ENCODE measurements around the gene ARRB2. TPM values are rescaled to one million over a fixed set of nuclear protein-coding genes. Genes with fewer than 3 reads are reported as not detected.

Gene ARRB2
- total RNA-seq, 1 donor from 2014 or later, result 3.1 TPM

DNA sequence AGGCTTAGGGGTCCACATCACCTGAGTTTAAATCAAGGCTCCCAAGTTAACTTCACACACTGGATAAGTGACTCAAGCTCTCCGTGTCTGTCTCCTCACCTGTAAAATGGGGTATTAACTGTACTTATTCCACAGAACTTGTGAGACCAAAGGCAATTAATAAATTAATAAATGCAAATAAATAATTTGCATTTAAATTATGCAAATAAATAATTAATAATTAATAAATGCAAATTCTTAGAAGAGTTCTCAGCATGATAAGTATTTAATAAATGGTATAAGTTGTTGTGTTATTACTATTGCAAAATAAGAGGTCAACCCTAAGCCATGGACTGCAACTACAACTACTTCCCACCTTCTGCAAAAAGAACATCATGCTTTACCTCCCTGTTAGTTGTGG lies 43.0 kb downstream of the ARRB2 start:
- DNase-seq (ENCODE audit: low spot score), result no peak

DNA sequence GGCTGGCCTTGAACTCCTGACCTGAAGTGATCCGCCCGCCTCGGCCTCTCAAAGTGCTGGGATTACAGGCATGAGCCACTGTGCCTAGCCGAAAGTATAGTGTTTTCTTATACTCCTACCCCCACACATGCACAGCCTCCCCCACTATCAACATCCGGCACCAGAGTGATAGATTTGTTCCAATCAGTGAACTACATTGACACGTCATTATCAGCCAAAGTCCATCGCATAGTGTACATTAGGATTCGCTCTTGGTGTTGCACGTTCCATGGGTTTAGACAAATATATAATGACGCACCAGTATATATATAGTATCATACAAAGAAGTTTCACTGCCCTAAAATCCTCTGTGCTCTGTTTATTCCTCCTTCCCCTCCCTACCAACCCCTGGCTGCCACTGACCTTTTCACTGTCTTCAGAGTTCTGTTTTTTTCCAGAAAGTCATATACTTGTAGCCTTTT lies 49.4 kb downstream of the ARRB2 start:
- DNase-seq (ENCODE audit: low spot score), result no peak

DNA sequence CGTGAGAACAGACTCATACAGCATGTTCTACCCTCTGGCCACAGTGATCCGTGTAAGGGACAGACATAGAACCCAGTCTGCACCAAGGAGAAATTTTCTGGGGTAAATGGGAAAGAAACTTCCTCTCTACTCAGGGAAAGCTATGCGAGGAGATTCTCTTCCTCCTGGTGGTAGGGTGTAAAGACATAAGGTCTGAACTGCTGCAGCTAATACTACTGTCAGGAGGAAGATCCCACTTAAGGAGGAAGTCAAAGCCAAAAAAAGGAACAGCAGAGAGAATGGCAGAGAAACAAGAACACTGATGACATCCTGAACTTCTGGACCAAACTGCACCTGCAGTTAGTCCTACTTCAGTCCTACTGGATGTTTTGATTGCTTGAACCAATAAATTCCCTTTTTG lies 54.2 kb downstream of the ARRB2 start:
- peak; percentile 36 for DNase-seq (ENCODE audit: low spot score)

DNA sequence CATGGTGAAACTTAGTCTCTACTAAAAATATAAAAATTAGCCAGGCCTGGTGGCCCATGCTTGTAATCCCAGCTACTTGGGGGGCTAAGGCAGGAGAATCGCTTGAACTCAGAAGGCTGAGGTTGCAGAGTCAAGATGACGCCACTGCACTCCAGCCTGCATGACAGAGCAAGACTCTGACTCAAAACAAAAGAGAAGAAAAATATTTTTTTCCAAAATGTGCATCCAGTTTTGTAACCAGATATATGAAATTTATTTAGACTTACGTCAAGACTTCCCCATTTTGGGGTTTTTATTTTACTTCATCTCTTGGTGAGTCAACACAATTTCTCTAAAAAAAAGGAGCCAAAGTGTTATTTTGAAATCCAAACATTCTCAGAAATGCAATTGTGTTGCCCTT lies 55.8 kb downstream of the ARRB2 start:
- DNase-seq (ENCODE audit: low spot score), result no peak

DNA sequence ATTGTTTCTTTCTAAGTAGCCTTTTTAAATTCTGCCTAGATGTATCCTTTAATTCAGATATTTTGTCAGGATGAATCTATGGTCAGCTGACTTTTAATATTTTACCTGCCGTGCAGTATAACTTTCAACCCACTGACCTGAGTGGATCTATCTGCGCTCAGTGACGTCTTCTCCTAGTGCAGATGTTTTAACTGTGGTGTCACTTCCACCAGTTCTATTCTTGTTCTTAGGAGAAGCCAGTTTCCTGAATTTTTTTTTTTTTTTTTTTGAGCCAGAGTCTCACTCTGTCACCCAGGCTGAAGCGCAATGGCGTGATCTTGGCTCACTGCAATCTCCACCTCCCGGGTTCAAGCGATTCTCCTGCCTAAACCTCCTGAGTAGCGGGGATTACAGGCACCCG lies 56.3 kb downstream of the ARRB2 start:
- no peak for DNase-seq (ENCODE audit: low spot score)

DNA sequence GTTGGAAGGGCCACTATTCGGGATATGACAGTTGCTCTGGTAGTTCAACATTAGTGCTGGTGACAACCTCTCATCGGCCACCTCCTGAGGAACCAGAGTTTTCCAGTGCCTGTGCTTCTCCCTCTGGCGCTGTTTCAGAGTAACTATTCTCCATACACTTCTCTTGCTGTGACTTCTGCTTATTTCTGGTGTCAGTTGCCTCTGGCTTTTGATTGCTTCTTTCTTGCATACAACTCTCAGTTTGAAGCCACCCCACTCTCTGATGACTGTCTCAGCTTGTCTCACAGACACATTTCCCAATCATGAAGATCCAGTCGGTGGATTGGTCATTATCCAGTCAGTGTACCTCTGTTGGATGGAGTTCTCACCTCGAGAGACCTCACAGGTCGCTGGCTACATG lies 57.9 kb downstream of the ARRB2 start:
- no peak for DNase-seq (ENCODE audit: low spot score)

DNA sequence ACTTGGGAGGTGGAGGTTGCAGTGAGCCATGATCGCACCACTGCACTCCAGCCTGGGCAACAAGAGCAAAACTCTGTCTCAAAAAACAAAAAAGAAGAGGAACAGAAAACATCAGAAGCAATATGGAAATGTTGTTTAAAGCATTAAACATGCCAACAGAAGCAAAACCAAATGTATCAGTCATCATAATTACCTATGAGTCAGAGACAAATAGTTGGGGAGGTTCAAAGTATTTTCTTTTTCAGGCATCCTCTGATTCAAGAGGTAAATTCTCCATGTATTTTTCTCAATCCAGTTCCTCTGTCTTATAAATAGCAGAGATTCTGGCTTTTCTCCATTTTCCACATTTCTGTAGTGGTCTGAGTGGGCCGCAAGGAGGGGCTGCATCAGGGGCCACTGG lies 59.2 kb downstream of the ARRB2 start:
- no peak for DNase-seq (ENCODE audit: low spot score)

Other genes with a start within 250 kb of the ARRB2 start
- 5.8 TPM for gene SPNS2, start 211.8 kb upstream of the ARRB2 start, total RNA-seq (ENCODE audit: insufficient read depth, low replicate concordance)
- gene MYBBP1A, start 155.2 kb upstream of the ARRB2 start, total RNA-seq (ENCODE audit: insufficient read depth, low replicate concordance), result 27.9 TPM
- 1.4 TPM for gene GGT6, start 150.1 kb upstream of the ARRB2 start, total RNA-seq (ENCODE audit: insufficient read depth, low replicate concordance)
- gene SMTNL2, start 126.1 kb upstream of the ARRB2 start, total RNA-seq (ENCODE audit: insufficient read depth, low replicate concordance), result 11.3 TPM
- not detected for gene ALOX15, start 69.0 kb upstream of the ARRB2 start, total RNA-seq (ENCODE audit: insufficient read depth, low replicate concordance)
- 16.1 TPM for gene PELP1, start 6.5 kb upstream of the ARRB2 start, total RNA-seq (ENCODE audit: insufficient read depth, low replicate concordance)
- gene MED11, start 20.8 kb downstream of the ARRB2 start, total RNA-seq (ENCODE audit: insufficient read depth, low replicate concordance), result 5.3 TPM
- not detected for gene ZMYND15, start 29.2 kb downstream of the ARRB2 start, total RNA-seq (ENCODE audit: insufficient read depth, low replicate concordance)
- gene CXCL16, start 29.3 kb downstream of the ARRB2 start, total RNA-seq (ENCODE audit: insufficient read depth, low replicate concordance), result 2.4 TPM
- gene TM4SF5, start 61.3 kb downstream of the ARRB2 start, total RNA-seq (ENCODE audit: insufficient read depth, low replicate concordance), result not detected
- gene VMO1, start 75.7 kb downstream of the ARRB2 start, total RNA-seq (ENCODE audit: insufficient read depth, low replicate concordance), result not detected
- not detected for gene GLTPD2, start 78.3 kb downstream of the ARRB2 start, total RNA-seq (ENCODE audit: insufficient read depth, low replicate concordance)
- 32.7 TPM for gene PSMB6, start 85.5 kb downstream of the ARRB2 start, total RNA-seq (ENCODE audit: insufficient read depth, low replicate concordance)
- 16.6 TPM for gene PLD2, start 96.5 kb downstream of the ARRB2 start, total RNA-seq (ENCODE audit: insufficient read depth, low replicate concordance)
- 10.1 TPM for gene MINK1, start 122.7 kb downstream of the ARRB2 start, total RNA-seq (ENCODE audit: insufficient read depth, low replicate concordance)
- gene C17orf107, start 188.9 kb downstream of the ARRB2 start, total RNA-seq (ENCODE audit: insufficient read depth, low replicate concordance), result 11.3 TPM
- not detected for gene CHRNE, start 192.5 kb downstream of the ARRB2 start, total RNA-seq (ENCODE audit: insufficient read depth, low replicate concordance)
- gene GP1BA, start 221.6 kb downstream of the ARRB2 start, total RNA-seq (ENCODE audit: insufficient read depth, low replicate concordance), result 0.72 TPM
- gene SLC25A11, start 229.4 kb downstream of the ARRB2 start, total RNA-seq (ENCODE audit: insufficient read depth, low replicate concordance), result 28.9 TPM
- gene RNF167, start 229.6 kb downstream of the ARRB2 start, total RNA-seq (ENCODE audit: insufficient read depth, low replicate concordance), result 10.8 TPM
- gene PFN1, start 237.9 kb downstream of the ARRB2 start, total RNA-seq (ENCODE audit: insufficient read depth, low replicate concordance), result 339 TPM
- gene ENO3, start 240.5 kb downstream of the ARRB2 start, total RNA-seq (ENCODE audit: insufficient read depth, low replicate concordance), result 12.0 TPM